ENCODE results near the gene MS4A15.

- TF ChIP-seq ZNF274 (IDR thresholded peaks at IDR 0.05; ENCODE audit: low read depth, low read length) (no peak), YY1 (IDR thresholded peaks at IDR 0.05; ENCODE audit: insufficient read depth, insufficient read length) (no peak)
These were observed 42.0 kb downstream of the MS4A15 start for GRCh38 chr11:60798631-60799030.
